Stromal cell of bone marrow (primary cell): ENCODE measurements around the gene SPATA31C1.
"Not testable (repeated sequence)": the region's sequence is repeated elsewhere in the genome, so short reads cannot be mapped to it uniquely, and the experiment has no call there.

Experiments
- DNase-seq: peaks from one replicate; pipeline ENCODE4 v3.0.0-alpha.2; 2012; ENCODE audit warnings: low read depth

The SPATA31C1 gene

DNA sequence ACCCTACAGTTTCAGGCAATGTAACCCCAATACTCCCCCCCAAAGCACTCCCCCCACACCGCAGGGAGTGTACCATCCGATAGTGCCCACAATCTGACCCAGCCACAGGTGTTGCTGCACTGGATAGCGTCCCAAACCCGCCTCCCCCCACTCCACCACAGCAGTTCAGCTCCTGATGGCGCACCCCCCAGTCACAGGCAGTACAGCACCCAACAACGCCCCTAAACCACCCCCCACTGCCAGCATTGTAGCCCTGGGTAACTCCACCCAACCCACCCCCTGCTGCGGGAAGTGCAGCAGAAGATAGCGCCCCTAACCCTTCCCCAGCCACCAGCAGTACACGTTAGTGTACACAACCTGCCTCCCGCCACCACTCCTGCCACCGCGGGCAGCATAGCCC, 20.6 kb downstream of the SPATA31C1 start:
- not testable (repeated sequence) for DNase-seq

GRCh38 chr9:87939096-87939495, 21.3 kb downstream of the SPATA31C1 start:
- DNase-seq, result not testable (repeated sequence)

GRCh38 chr9:87944096-87944495, 26.3 kb downstream of the SPATA31C1 start:
- no peak for DNase-seq

GRCh38 chr9:87944682-87945081, 26.9 kb downstream of the SPATA31C1 start:
- no peak for DNase-seq

- no peak for DNase-seq
Observed at GRCh38 chr9:87950296-87950695, 32.5 kb downstream of the SPATA31C1 start.

DNA sequence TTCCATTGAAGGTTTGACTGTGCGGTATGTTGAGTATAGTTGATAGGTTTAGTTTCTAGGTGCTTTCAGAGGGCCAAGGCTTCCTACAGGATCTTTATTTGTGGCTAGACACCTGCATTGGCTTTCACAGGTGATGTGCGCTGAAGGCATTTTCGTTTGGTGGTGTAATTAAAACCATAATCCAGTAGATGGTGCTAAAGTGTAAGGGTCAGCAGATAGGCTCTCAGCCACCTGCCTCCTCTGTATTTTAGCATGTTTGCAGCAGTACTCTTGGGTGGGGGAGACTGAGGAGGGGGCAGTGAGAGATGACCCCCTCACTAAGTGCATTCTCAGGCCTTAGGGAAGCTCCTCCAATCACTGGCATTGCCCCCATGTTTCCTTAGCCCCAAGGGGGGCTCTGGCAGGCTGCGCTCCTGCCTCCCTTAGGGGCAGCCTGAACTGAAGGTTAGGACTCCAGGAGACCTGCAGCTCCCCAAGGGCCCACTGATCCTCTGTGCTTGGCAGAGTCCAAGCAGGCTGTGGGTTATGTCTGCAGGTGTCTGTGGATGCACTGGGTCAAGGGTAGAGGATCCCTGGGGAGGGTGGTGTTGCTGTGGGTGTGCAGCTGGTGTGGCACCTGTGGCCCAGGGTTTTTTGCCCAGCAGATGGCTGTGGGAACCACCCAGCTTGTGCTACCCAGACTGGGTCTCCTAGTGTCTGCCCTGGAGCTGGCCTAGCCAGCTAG, 33.2 kb downstream of the SPATA31C1 start:
- no peak for DNase-seq

DNA sequence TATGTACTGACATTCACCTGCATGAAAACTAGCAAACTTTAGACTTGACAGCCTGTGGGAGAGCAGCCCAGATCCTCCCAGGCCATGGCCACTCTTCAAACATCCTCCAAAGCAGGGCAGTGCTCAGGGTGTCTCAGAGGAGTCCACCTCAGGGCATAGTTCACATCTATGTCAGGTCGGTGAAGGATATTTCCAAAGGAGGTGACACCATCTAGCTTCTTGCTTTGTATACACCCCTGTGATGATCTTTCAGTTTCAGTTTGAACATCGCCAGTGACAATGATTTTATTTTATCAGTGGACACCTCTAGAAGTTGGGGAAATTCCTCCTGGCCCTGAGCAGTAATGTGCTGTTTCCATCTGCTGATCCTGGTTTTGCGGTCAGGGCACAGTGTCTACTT, 36.5 kb downstream of the SPATA31C1 start:
- no peak for DNase-seq

GRCh38 chr9:87957839-87958238, 40.1 kb downstream of the SPATA31C1 start:
- no peak for DNase-seq

DNA sequence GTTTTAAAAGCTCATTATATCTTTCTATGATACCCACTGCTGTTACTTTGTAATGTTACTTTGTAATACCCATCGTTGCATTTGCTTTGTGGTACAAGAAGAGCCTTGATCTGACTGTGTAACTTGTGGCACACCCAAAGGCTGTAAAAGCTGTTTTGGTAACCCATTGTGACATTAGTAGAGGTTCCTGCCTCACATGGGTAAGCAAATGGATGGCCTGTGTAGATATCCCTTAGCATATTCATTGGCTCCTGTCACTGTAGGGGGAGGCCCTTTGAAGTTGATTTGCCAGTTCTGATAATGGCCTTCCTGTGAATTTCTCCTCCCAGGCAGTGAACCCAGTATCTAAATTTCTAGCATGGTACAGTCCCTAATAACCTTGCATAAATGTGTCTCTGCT, 40.8 kb downstream of the SPATA31C1 start:
- no peak for DNase-seq

DNA sequence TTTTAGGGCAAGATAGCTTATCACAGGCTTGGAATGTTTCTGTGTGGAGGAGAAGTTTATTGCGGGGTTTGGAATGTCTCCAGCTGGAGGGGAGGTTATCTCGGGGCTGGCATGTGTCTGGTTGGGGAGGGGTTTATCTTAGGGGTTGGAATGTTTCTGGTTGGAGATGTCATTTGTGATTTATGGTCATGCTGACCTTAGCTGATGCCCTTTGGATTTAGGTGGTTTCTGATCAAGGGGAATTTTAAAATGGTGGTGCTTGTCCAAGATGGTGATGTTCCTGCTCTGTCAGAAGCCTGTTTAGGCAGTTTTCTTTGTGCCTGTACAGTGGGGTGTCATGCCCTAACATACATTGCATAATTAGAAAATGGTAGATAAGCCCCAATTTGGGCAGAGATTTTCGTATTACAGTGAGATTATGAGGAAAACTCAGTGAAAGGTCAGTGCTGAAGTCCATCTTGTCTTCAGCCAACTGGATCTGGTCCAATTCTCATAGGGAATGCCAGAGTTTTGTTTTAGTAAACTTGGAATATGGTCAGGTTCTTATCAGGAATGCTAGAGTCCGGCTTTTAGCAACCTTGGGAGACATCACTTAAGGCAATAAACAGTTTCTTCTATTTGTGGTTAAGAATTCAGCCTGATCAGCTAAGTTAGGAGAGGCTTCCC, 42.3 kb downstream of the SPATA31C1 start:
- no peak for DNase-seq

DNA sequence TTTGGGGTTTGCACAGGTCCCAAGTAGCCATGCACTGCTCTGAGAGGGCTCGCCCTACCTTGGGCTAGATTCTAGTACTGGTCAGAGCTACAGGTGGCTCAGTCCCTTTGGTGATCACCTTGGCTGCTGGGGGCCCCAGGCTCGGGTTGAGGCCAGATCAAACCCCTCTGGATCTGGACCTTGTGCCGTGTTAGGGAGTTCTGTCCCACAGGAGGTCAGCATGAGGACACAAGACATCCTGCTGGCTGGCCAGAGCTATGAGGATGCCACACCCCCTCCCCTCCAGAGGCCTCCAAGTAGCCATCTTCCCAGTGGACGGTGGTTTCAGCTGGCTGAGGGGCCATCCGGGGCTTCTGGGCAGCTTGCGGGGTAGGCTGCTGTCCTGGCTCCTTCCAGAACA, 46.0 kb downstream of the SPATA31C1 start:
- DNase-seq, result no peak

GRCh38 chr9:87964826-87965225, 47.1 kb downstream of the SPATA31C1 start:
- no peak for DNase-seq

- no peak for DNase-seq
Observed at GRCh38 chr9:87968155-87968554, 50.4 kb downstream of the SPATA31C1 start.

DNA sequence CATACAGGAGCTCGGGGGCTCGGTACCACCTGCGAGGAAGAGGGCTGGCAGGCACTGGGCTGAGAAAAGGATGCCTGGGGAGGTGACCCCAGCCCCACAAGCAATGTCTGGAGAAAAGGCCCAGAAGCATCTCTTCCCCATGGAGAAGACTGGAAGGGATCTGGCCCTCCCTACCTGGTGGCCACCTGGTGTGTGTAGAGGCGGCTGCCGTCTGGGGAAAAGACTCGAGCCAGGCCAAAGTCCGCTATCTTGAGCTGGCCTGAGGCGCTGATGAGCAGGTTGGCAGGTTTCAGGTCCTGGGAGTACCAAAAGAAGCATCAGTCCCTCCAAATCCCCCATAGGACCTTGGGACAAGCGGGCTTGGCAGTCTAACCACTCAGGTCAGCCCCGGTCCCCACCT, 52.8 kb downstream of the SPATA31C1 start:
- no peak for DNase-seq

- no peak for DNase-seq
Observed at GRCh38 chr9:87973122-87973521, 55.4 kb downstream of the SPATA31C1 start.
